SK-N-SH (cell line): ENCODE data around the gene LIX1. TPM values are rescaled to one million over a fixed set of nuclear protein-coding genes. Genes with fewer than 3 reads are reported as not detected.

Experiments used
- CTCF ChIA-PET: fragments of 300-600, 350-600 bp; formaldehyde crosslinking; extraction: SDS; loops from one replicate; lab custom pipeline; 2021; lab: Yijun Ruan, JAX
- POLR2A ChIA-PET: fragments of 350-600 bp; sonication (Branson Sonifier 250); formaldehyde crosslinking; extraction: SDS; loops from one replicate; lab custom pipeline; 2020; ENCODE audit warnings: antibody characterized with exemption, inconsistent platforms; lab: Yijun Ruan, JAX
- DNase-seq: peaks from one replicate; pipeline ENCODE4 v3.0.0; 2012
- H2AFZ ChIP-seq: fragments of 200-600 bp; sonication (generic); 2 replicates; pipeline ENCODE4 v1.8.1; 2016; ENCODE audit warnings: antibody characterized with exemption, mild to moderate bottlenecking, low read depth
- H3F3A ChIP-seq: fragments of 200-600 bp; sonication (generic); replicated peaks from 2 replicates; pipeline ENCODE3; 2016; ENCODE audit warnings: antibody characterized with exemption, mild to moderate bottlenecking; ENCODE audit not compliant: insufficient read depth
- H3K27ac ChIP-seq, 2 experiments: fragments of 200-500 bp in 1 of 2; fragments of 200-600 bp in 1 of 2; sonication (Bioruptor generic) in 1 of 2; sonication (generic), shearing (Covaris generic) in 1 of 2; 2 replicates each; pipeline versions ENCODE4 v1.5.1 to v1.6.1; 2014 to 2016; ENCODE audit warnings: low read depth in 2 of 2, inconsistent platforms in 1 of 2, low read length in 1 of 2, mild to moderate bottlenecking in 1 of 2, mixed read lengths in 1 of 2
- H3K27me3 ChIP-seq: fragments of 200-600 bp; sonication (generic), shearing (Covaris generic); 2 replicates; pipeline ENCODE4 v1.6.1; 2016; ENCODE audit warnings: mixed run types; ENCODE audit not compliant: insufficient read depth
- H3K36me3 ChIP-seq, 2 experiments: fragments of 200-500 bp in 1 of 2; fragments of 200-600 bp in 1 of 2; sonication (Bioruptor generic) in 1 of 2; sonication (generic) in 1 of 2; replicated peaks in 1 of 2; 2 replicates each; pipeline versions ENCODE3 to v1.5.1; 2014 to 2016; ENCODE audit warnings: low read length in 1 of 2, mild to moderate bottlenecking in 1 of 2; ENCODE audit not compliant: insufficient read depth in 2 of 2, control insufficient read depth in 1 of 2
- H3K4me1 ChIP-seq, 2 experiments: fragments of 200-500 bp in 1 of 2; fragments of 200-600 bp in 1 of 2; sonication (Bioruptor generic) in 1 of 2; sonication (generic), shearing (Covaris generic) in 1 of 2; 2 replicates each; pipeline versions ENCODE4 v1.5.1 to v1.6.1; 2014 to 2016; ENCODE audit warnings: low read depth in 1 of 2, low read length in 1 of 2, mixed run types in 1 of 2; ENCODE audit not compliant: insufficient read depth in 2 of 2, control insufficient read depth in 1 of 2
- H3K4me2 ChIP-seq: fragments of 200-600 bp; sonication (generic), shearing (Covaris generic); 2 replicates; pipeline ENCODE4 v1.6.1; 2017; ENCODE audit warnings: mixed run types
- H3K4me3 ChIP-seq, 2 experiments: fragments of 200-500 bp in 1 of 2; fragments of 200-600 bp in 1 of 2; sonication (Bioruptor generic) in 1 of 2; sonication (generic), shearing (Covaris generic) in 1 of 2; 2 replicates each; pipeline versions ENCODE4 v1.5.1 to v1.8.1; 2014 to 2016; ENCODE audit warnings: low read depth in 2 of 2, inconsistent platforms in 1 of 2, low read length in 1 of 2, mild to moderate bottlenecking in 1 of 2, mixed read lengths in 1 of 2, moderate library complexity in 1 of 2
- H3K79me2 ChIP-seq: fragments of 200-600 bp; sonication (generic); 2 replicates; pipeline ENCODE4 v1.8.1; 2017; ENCODE audit warnings: mild to moderate bottlenecking; ENCODE audit not compliant: insufficient read depth
- H3K9ac ChIP-seq: fragments of 200-600 bp; sonication (generic); 2 replicates; pipeline ENCODE4 v1.6.1; 2017; ENCODE audit warnings: mixed run types
- H3K9me2 ChIP-seq: fragments of 200-600 bp; sonication (generic); 2 replicates; pipeline ENCODE4 v1.6.1; 2017; ENCODE audit warnings: mixed run types
- H3K9me3 ChIP-seq: fragments of 200-600 bp; sonication (generic); 2 replicates; pipeline ENCODE4 v1.6.1; 2017; ENCODE audit warnings: mixed run types, mild to moderate bottlenecking, moderate library complexity
- H4K20me1 ChIP-seq: fragments of 200-600 bp; sonication (generic); 2 replicates; pipeline ENCODE4 v1.6.1; 2017; ENCODE audit warnings: mild to moderate bottlenecking, mixed run types; ENCODE audit not compliant: insufficient read depth
- CTCF ChIP-seq: fragments of 200-600 bp; sonication (generic); IDR thresholded peaks from 2 replicates; pipeline ENCODE4 v1.6.1; 2017; ENCODE audit warnings: antibody characterized with exemption, mild to moderate bottlenecking, moderate library complexity
- ELF1 ChIP-seq: IDR thresholded peaks from 2 replicates; pipeline ENCODE4 v1.4.0; 2012
- EZH2phosphoT487 ChIP-seq: fragments of 200-600 bp; sonication (generic); IDR thresholded peaks from 2 replicates; pipeline ENCODE4 v1.6.1; 2017; ENCODE audit warnings: low read depth, mixed run types, mild to moderate bottlenecking, antibody characterized with exemption, moderate library complexity, borderline replicate concordance
- FOXJ3 ChIP-seq: sonication (generic); formaldehyde crosslinking; IDR thresholded peaks from 2 replicates; pipeline ENCODE4 v1.5.1; 2020; ENCODE audit warnings: mild to moderate bottlenecking, missing genetic modification reagents
- FOXM1 ChIP-seq: IDR thresholded peaks from 2 replicates; pipeline ENCODE4 v1.4.0; 2012; ENCODE audit warnings: low read depth, mild to moderate bottlenecking
- GABPA ChIP-seq: IDR thresholded peaks from 2 replicates; pipeline ENCODE4 v1.4.0; 2012; ENCODE audit warnings: low read depth, mild to moderate bottlenecking
- IRF3 ChIP-seq: fragments of 150-350 bp; IDR thresholded peaks from 2 replicates; pipeline ENCODE4 v1.6.1; 2016; ENCODE audit warnings: mild to moderate bottlenecking, low read depth, low read length
- MAX ChIP-seq: IDR thresholded peaks from 2 replicates; pipeline ENCODE4 v1.4.0; 2012; ENCODE audit warnings: low read depth
- MXI1 ChIP-seq: IDR thresholded peaks from 2 replicates; pipeline ENCODE4 v1.6.1; 2012; ENCODE audit warnings: mild to moderate bottlenecking, low read depth, low read length, improper control_type of control experiment
- NFIC ChIP-seq: IDR thresholded peaks from 2 replicates; pipeline ENCODE4 v1.4.0; 2012; ENCODE audit warnings: borderline replicate concordance
- POLR2AphosphoS5 ChIP-seq: IDR thresholded peaks from 2 replicates; pipeline ENCODE4 v1.6.1; 2012; ENCODE audit warnings: low read depth, low read length
- RCOR1 ChIP-seq: fragments of 150-350 bp; IDR thresholded peaks from 2 replicates; pipeline ENCODE4 v1.6.1; 2017; ENCODE audit warnings: antibody characterized with exemption, low read length
- RXRA ChIP-seq: IDR thresholded peaks from 2 replicates; pipeline ENCODE4 v1.4.0; 2012; ENCODE audit warnings: low read depth, mild to moderate bottlenecking, borderline replicate concordance
- SIN3A ChIP-seq: IDR thresholded peaks from 2 replicates; pipeline ENCODE4 v1.6.1; 2012; ENCODE audit warnings: low read depth, mild to moderate bottlenecking, low read length, moderate library complexity, borderline replicate concordance
- TAF1 ChIP-seq: IDR thresholded peaks from 2 replicates; pipeline ENCODE4 v1.6.1; 2012; ENCODE audit warnings: low read depth, mild to moderate bottlenecking, low read length, moderate library complexity, borderline replicate concordance
- TCF12 ChIP-seq: IDR thresholded peaks from 2 replicates; pipeline ENCODE4 v1.4.0; 2012
- USF1 ChIP-seq: IDR thresholded peaks from 2 replicates; pipeline ENCODE4 v1.4.0; 2012; ENCODE audit warnings: low read depth, borderline replicate concordance
- USF2 ChIP-seq: fragments of 150-350 bp; IDR thresholded peaks from 2 replicates; pipeline ENCODE4 v1.6.1; 2017; ENCODE audit warnings: antibody characterized with exemption, low read length, low read depth, borderline replicate concordance
- ZBTB33 ChIP-seq: IDR thresholded peaks from 2 replicates; pipeline ENCODE4 v1.4.0; 2012; ENCODE audit warnings: low read depth, borderline replicate concordance
- WGBS: methylation state at CpG from one replicate; pipeline ENCODE4 v1.1.6; 2017; ENCODE audit warnings: low lambda C conversion rate; 5-methylcytosine and 5-hydroxymethylcytosine counted together
- polyA plus RNA-seq, 3 experiments: library from polyadenylated mRNA; depleted of rRNA; stranded (reverse); fragments of >200 nt; gene quantifications; 2 replicates each; pipeline ENCODE4 v1.2.3, GENCODE V29; 2012

LIX1 gene
- polyA plus RNA-seq, 1 of the 3 experiments (the other 2 are of a cell fraction) = not detected

GRCh38 chr5:97049175-97049574 is 93.2 kb downstream of the LIX1 start:
- no peaks in the 10 kb centered on the region for H3K27me3 ChIP-seq
- H3K4me1 ChIP-seq = no peaks in the 10 kb centered on the region
- H3F3A ChIP-seq = no peaks in the 10 kb centered on the region
- no peaks in the 10 kb centered on the region for H3K36me3 ChIP-seq
- POLR2A ChIA-PET = no interaction called here
- no peak overlapping the region for H2AFZ ChIP-seq
- H3K4me3 ChIP-seq = no peak overlapping the region
- H3K9me3 ChIP-seq = no peaks in the 10 kb centered on the region
- no peak overlapping the region for H3K9ac ChIP-seq
- no peak for TF ChIP-seq RXRA
- TF ChIP-seq USF2 = no peak
- TF ChIP-seq RCOR1 = no peak
- TF ChIP-seq SIN3A = no peak
- no peak for TF ChIP-seq ZBTB33
- no peak for TF ChIP-seq MAX
- TF ChIP-seq CTCF = no peak
- no peak for TF ChIP-seq GABPA
- H3K9me2 ChIP-seq = no peaks in the 10 kb centered on the region
- no peaks in the 10 kb centered on the region for H4K20me1 ChIP-seq
- no peak overlapping the region for H3K27ac ChIP-seq
- H3K4me2 ChIP-seq = no peak overlapping the region
- H3K79me2 ChIP-seq = no peaks in the 10 kb centered on the region
- DNase-seq = no peak
- CTCF ChIA-PET = no interaction called here
- 64% methylated on average over 7 of the region's 7 CpGs for WGBS

- Histone ChIP-seq H3K4me3 (no peak overlapping the region), H4K20me1 (no peaks in the 10 kb centered on the region), H3K9me3 (no peaks in the 10 kb centered on the region), H3K79me2 (no peaks in the 10 kb centered on the region), H3F3A (no peaks in the 10 kb centered on the region), H2AFZ (no peak overlapping the region), H3K9ac (no peak overlapping the region), H3K9me2 (no peaks in the 10 kb centered on the region), H3K36me3 (no peaks in the 10 kb centered on the region), H3K4me2 (no peak overlapping the region), H3K27me3 (no peaks in the 10 kb centered on the region), H3K27ac (no peak overlapping the region), H3K4me1 (no peaks in the 10 kb centered on the region)
- CTCF ChIA-PET = interaction anchor here (0.7 to 1.4 kb wide), 5 partner anchors 9 to 295 kb away, joined by 3 to 5 read pairs (median 4); no protein-coding TSS in a partner anchor
- DNase-seq = no peak
- POLR2A ChIA-PET = no interaction called here
- WGBS = 71% methylated on average over 1 of the region's 1 CpG
- no peak for TF ChIP-seq EZH2phosphoT487
- no peak for TF ChIP-seq POLR2AphosphoS5
- TF ChIP-seq USF1 = no peak
- no peak for TF ChIP-seq FOXJ3 (CRISPR knock-in tag)
- TF ChIP-seq NFIC = no peak
- no peak for TF ChIP-seq FOXM1
- no peak for TF ChIP-seq RCOR1
- TF ChIP-seq TAF1 = no peak
- no peak for TF ChIP-seq IRF3
- TF ChIP-seq MXI1 = no peak
- no peak for TF ChIP-seq ELF1
- TF ChIP-seq ZBTB33 = no peak
- TF ChIP-seq TCF12 = no peak
These were observed 95.3 kb downstream of the LIX1 start for GRCh38 chr5:97047076-97047475.
